HG02623 (cell line): ENCODE data around the gene MMP10.
"Not testable (repeated sequence)": the region's sequence is repeated elsewhere in the genome, so short reads cannot be mapped to it uniquely, and the experiment has no call there.

Source experiments
- ATAC-seq: cut with Tn5 transposase; IDR thresholded peaks from one replicate; pipeline ENCODE4 v1.9.1; 2021; ENCODE audit warnings: moderate library complexity; ENCODE audit not compliant: unreplicated experiment

The MMP10 gene

GRCh38 chr11:102784380-102784779, 4.0 kb upstream of the MMP10 start:
- ATAC-seq, result no peak

- no peak for ATAC-seq
Observed at GRCh38 chr11:102783720-102784119, 3.3 kb upstream of the MMP10 start.

GRCh38 chr11:102783016-102783415, 2.6 kb upstream of the MMP10 start:
- ATAC-seq, result no peak

- no peak for ATAC-seq
Observed at GRCh38 chr11:102781676-102782075, 1.2 kb upstream of the MMP10 start.

- ATAC-seq, result no peak
Observed at GRCh38 chr11:102776454-102776853, 4.0 kb downstream of the MMP10 start.

GRCh38 chr11:102773386-102773785, 7.0 kb downstream of the MMP10 start:
- no peak for ATAC-seq

- ATAC-seq, result no peak
Observed at GRCh38 chr11:102771351-102771750, 9.1 kb downstream of the MMP10 start.

- ATAC-seq, result no peak
Observed at GRCh38 chr11:102770191-102770590, 10.2 kb downstream of the MMP10 start.

- ATAC-seq, result no peak
Observed at GRCh38 chr11:102767800-102768199, 12.6 kb downstream of the MMP10 start.

GRCh38 chr11:102763440-102763839, 17.0 kb downstream of the MMP10 start:
- ATAC-seq, result no peak

- ATAC-seq, result no peak
Observed at GRCh38 chr11:102762361-102762767, 18.1 kb downstream of the MMP10 start.

- ATAC-seq, result no peak
Observed at GRCh38 chr11:102761646-102762238, 18.7 kb downstream of the MMP10 start.

- no peak for ATAC-seq
Observed at GRCh38 chr11:102760344-102761035, 19.9 kb downstream of the MMP10 start.

GRCh38 chr11:102757823-102758549, 22.4 kb downstream of the MMP10 start:
- no peak for ATAC-seq

GRCh38 chr11:102753267-102753666, 27.2 kb downstream of the MMP10 start:
- ATAC-seq, result no peak

GRCh38 chr11:102751673-102752072, 28.8 kb downstream of the MMP10 start:
- no peak for ATAC-seq

GRCh38 chr11:102749101-102749722, 31.2 kb downstream of the MMP10 start:
- ATAC-seq, result no peak

- not testable (repeated sequence) for ATAC-seq
Observed at GRCh38 chr11:102746746-102747578, 33.5 kb downstream of the MMP10 start.

- ATAC-seq, result no peak
Observed at GRCh38 chr11:102734650-102735049, 45.8 kb downstream of the MMP10 start.

- peak; percentile 81 for ATAC-seq
Observed at GRCh38 chr11:102733232-102733875, 47.1 kb downstream of the MMP10 start.
